OCI-LY3 (cell line): Measurements from ENCODE around the gene CFAP99.

Experiments used
- H2AFZ ChIP-seq: fragments of 200-600, 300-600 bp; shearing (Covaris generic); 2 replicates; pipeline ENCODE4 v1.6.0; 2014; ENCODE audit warnings: antibody characterized with exemption, low read depth, low read length
- H3K27ac ChIP-seq: fragments of 200-600, 300-600 bp; sonication (generic); 2 replicates; pipeline ENCODE4 v1.5.1; 2014; ENCODE audit warnings: mild to moderate bottlenecking, low read length, moderate library complexity, mixed read lengths
- H3K27me3 ChIP-seq: fragments of 200-600, 300-600 bp; sonication (generic); 2 replicates; pipeline ENCODE4 v1.6.1; 2014; ENCODE audit warnings: low read depth, low read length, mixed read lengths
- H3K36me3 ChIP-seq: fragments of 200-600, 300-600 bp; sonication (generic); replicated peaks from 2 replicates; pipeline ENCODE3; 2014; ENCODE audit warnings: low read depth, low read length, mixed read lengths
- H3K4me1 ChIP-seq: fragments of 300-600, 200-600 bp; sonication (generic); 2 replicates; pipeline ENCODE4 v1.6.1; 2014; ENCODE audit warnings: low read length, mixed read lengths
- H3K4me2 ChIP-seq: fragments of 200-600, 300-600 bp; sonication (generic); 2 replicates; pipeline ENCODE4 v1.6.1; 2014; ENCODE audit warnings: low read length, mixed read lengths
- H3K4me3 ChIP-seq: fragments of 300-600, 200-600 bp; sonication (generic); 2 replicates; pipeline ENCODE4 v1.5.1; 2014; ENCODE audit warnings: antibody characterized with exemption, mild to moderate bottlenecking, low read length, moderate library complexity
- H3K79me2 ChIP-seq: fragments of 300-600, 200-600 bp; shearing (Covaris generic); 2 replicates; pipeline ENCODE4 v1.6.1; 2014; ENCODE audit warnings: mild to moderate bottlenecking, low read length, mixed read lengths
- H3K9ac ChIP-seq: fragments of 300-600, 200-600 bp; shearing (Covaris generic); 2 replicates; pipeline ENCODE4 v1.6.0; 2014; ENCODE audit warnings: mild to moderate bottlenecking, low read length, moderate library complexity
- H3K9me3 ChIP-seq: fragments of 200-600, 300-600 bp; shearing (Covaris generic); 2 replicates; pipeline ENCODE4 v1.6.1; 2014; ENCODE audit warnings: low read length, mixed read lengths; ENCODE audit not compliant: insufficient read depth
- H4K20me1 ChIP-seq: fragments of 200-600, 300-600 bp; sonication (generic); 2 replicates; pipeline ENCODE4 v1.6.1; 2016; ENCODE audit warnings: low read length, mixed read lengths; ENCODE audit not compliant: insufficient read depth
- EZH2phosphoT487 ChIP-seq: fragments of 200-600 bp; shearing (Covaris generic); IDR thresholded peaks from 2 replicates; pipeline ENCODE4 v1.6.1; 2018; ENCODE audit warnings: antibody characterized with exemption, mixed run types, low read depth
- TF ChIP-seq, protein P1 (sequence below): fragments of 200-600, 300-600 bp; sonication (generic); IDR thresholded peaks from 2 replicates; pipeline ENCODE4 v1.5.1; 2014; ENCODE audit warnings: antibody characterized with exemption, low read length, low read depth

Gene CFAP99

GRCh38 chr4:2413821-2414610 lies 4.7 kb upstream of the CFAP99 start:
- Histone ChIP-seq H3K79me2 (0 out of 2 replicates have a peak, but pooled peaks cover 2% of the 10 kb centered on the region), H3K9me3 (no peaks in the 10 kb centered on the region), H3K27me3 (no peaks in the 10 kb centered on the region), H4K20me1 (no peaks in the 10 kb centered on the region), H3K27ac (peak overlapping the region; percentile 74), H2AFZ (peak overlapping the region; percentile 54), H3K9ac (peak overlapping the region; percentile 64; the same call in 1 of the 2 replicates), H3K4me1 (peaks cover 31% of the 10 kb centered on the region), H3K36me3 (no peaks in the 10 kb centered on the region), H3K4me3 (peak overlapping the region; percentile 79), H3K4me2 (peak overlapping the region; percentile 95)
- no peak for TF ChIP-seq EZH2phosphoT487
- TF ChIP-seq, protein P1, sequence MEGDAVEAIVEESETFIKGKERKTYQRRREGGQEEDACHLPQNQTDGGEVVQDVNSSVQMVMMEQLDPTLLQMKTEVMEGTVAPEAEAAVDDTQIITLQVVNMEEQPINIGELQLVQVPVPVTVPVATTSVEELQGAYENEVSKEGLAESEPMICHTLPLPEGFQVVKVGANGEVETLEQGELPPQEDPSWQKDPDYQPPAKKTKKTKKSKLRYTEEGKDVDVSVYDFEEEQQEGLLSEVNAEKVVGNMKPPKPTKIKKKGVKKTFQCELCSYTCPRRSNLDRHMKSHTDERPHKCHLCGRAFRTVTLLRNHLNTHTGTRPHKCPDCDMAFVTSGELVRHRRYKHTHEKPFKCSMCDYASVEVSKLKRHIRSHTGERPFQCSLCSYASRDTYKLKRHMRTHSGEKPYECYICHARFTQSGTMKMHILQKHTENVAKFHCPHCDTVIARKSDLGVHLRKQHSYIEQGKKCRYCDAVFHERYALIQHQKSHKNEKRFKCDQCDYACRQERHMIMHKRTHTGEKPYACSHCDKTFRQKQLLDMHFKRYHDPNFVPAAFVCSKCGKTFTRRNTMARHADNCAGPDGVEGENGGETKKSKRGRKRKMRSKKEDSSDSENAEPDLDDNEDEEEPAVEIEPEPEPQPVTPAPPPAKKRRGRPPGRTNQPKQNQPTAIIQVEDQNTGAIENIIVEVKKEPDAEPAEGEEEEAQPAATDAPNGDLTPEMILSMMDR: no peak

DNA sequence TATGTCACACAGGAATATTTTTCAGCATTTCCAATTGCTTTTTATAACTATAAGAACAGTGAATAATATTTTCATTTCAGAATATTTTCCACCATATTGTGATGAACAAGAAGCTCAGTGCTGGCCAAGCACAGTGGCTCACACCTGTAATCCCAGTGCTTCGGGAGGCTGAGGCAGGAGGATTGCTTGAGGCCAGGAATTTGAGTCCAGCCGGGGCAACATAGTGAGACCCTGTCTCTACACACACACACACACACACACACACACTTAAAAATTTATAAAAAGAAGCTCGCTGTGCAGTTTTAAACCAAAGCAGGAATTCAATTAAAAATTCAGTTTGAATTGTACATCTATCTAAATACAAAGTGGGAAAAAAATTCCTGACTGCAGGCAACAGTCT lies 3.5 kb upstream of the CFAP99 start:
- Histone ChIP-seq H3K36me3 (no peaks in the 10 kb centered on the region), H3K27ac (no peak overlapping the region), H3K4me3 (no peak overlapping the region), H3K27me3 (peaks cover 10% of the 10 kb centered on the region), H3K4me1 (peaks cover 36% of the 10 kb centered on the region), H3K79me2 (0 out of 2 replicates have a peak, but pooled peaks cover 2% of the 10 kb centered on the region), H3K9me3 (no peaks in the 10 kb centered on the region), H2AFZ (no peak overlapping the region), H4K20me1 (no peaks in the 10 kb centered on the region), H3K9ac (no peak overlapping the region), H3K4me2 (no peak overlapping the region)
- no peak for TF ChIP-seq EZH2phosphoT487
- TF ChIP-seq, protein P1: no peak

DNA sequence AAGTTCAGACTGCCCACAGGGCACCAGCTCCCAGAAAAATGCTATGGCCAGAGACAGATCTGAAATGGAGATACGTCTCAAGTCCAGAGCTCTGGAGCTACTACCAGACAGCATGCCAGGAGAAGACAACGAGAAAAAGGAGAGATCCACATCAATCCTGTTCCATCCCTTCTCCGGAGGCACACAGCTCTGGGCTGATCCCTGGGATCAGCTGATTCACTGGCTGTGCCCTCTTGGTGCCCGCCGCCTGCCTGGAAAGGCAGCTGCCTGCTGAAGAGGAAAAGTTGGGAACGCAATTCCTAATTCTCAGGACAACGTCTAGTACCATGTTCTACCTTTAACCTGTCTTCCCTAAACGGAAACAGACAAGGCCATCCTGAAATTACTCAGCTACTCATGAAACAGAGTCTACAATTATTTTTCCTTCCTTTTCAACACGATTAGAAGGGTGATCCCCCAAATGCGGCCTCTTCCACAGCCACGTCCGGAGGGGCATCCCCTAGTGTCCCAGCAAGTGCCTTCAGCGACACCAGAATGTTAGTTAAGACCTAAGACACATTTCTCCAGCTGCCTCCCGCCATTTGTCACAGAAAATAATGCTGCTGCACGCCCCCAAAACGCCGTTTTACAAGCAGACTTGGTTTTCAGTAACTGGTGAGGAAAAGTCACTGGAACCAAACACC lies 2.7 kb upstream of the CFAP99 start:
- TF ChIP-seq, protein P1: no peak
- TF ChIP-seq EZH2phosphoT487: no peak
- no peak overlapping the region for H3K27ac ChIP-seq
- H3K4me3 ChIP-seq: no peak overlapping the region
- H3K4me1 ChIP-seq: peaks cover 36% of the 10 kb centered on the region
- no peaks in the 10 kb centered on the region for H3K36me3 ChIP-seq
- no peak overlapping the region for H2AFZ ChIP-seq
- H3K9ac ChIP-seq: no peak overlapping the region
- no peaks in the 10 kb centered on the region for H3K9me3 ChIP-seq
- peaks cover 18% of the 10 kb centered on the region for H3K27me3 ChIP-seq
- no peak overlapping the region for H3K4me2 ChIP-seq
- no peaks in the 10 kb centered on the region for H4K20me1 ChIP-seq
- 0 out of 2 replicates have a peak, but pooled peaks cover 2% of the 10 kb centered on the region for H3K79me2 ChIP-seq

- TF ChIP-seq, protein P1: no peak
- no peak for TF ChIP-seq EZH2phosphoT487
- H3K27ac ChIP-seq: no peak overlapping the region
- no peak overlapping the region for H3K4me2 ChIP-seq
- H3K9me3 ChIP-seq: no peaks in the 10 kb centered on the region
- H3K4me1 ChIP-seq: peaks cover 38% of the 10 kb centered on the region
- 0 out of 2 replicates have a peak, but pooled peaks cover 2% of the 10 kb centered on the region for H3K79me2 ChIP-seq
- H3K36me3 ChIP-seq: no peaks in the 10 kb centered on the region
- no peaks in the 10 kb centered on the region for H4K20me1 ChIP-seq
- no peak overlapping the region for H3K9ac ChIP-seq
- H2AFZ ChIP-seq: no peak overlapping the region
- H3K4me3 ChIP-seq: no peak overlapping the region
- peaks cover 18% of the 10 kb centered on the region for H3K27me3 ChIP-seq
These were observed 2.1 kb upstream of the CFAP99 start for GRCh38 chr4:2416564-2417225.
